ENCODE measurements around the gene GPR52.

The GPR52 gene

GRCh38 chr1:174428739-174429138, 19.0 kb upstream of the GPR52 start:
- ATAC-seq = no peak
- Mint-ChIP-seq H3K9me3 (no peaks in the 10 kb centered on the region), H3K27ac (no peak overlapping the region), H3K4me1 (no peaks in the 10 kb centered on the region), H3K4me3 (no peak overlapping the region), H3K27me3 (no peaks in the 10 kb centered on the region), H3K36me3 (peaks cover 9% of the 10 kb centered on the region)

GRCh38 chr1:174433451-174433850, 14.3 kb upstream of the GPR52 start:
- Mint-ChIP-seq H3K36me3 (peaks cover 30% of the 10 kb centered on the region), H3K9me3 (peaks cover 2% of the 10 kb centered on the region), H3K27me3 (no peaks in the 10 kb centered on the region), H3K4me3 (no peak overlapping the region), H3K27ac (no peak overlapping the region), H3K4me1 (no peaks in the 10 kb centered on the region)
- ATAC-seq = no peak

- Mint-ChIP-seq H3K36me3 (peaks cover 37% of the 10 kb centered on the region), H3K27ac (no peak overlapping the region), H3K4me1 (peaks cover 17% of the 10 kb centered on the region), H3K9me3 (peaks cover 2% of the 10 kb centered on the region), H3K4me3 (no peak overlapping the region), H3K27me3 (no peaks in the 10 kb centered on the region)
- ATAC-seq = no peak
Observed at GRCh38 chr1:174445351-174445750, 2.4 kb upstream of the GPR52 start.

GRCh38 chr1:174445817-174446216, 1.9 kb upstream of the GPR52 start:
- Mint-ChIP-seq H3K36me3 (peaks cover 37% of the 10 kb centered on the region), H3K4me1 (peaks cover 17% of the 10 kb centered on the region), H3K27ac (no peak overlapping the region), H3K4me3 (no peak overlapping the region), H3K9me3 (peaks cover 2% of the 10 kb centered on the region), H3K27me3 (no peaks in the 10 kb centered on the region)
- ATAC-seq = no peak

GRCh38 chr1:174448531-174448883, 743 bp downstream of the GPR52 start:
- peaks cover 14% of the 10 kb centered on the region for H3K4me1 Mint-ChIP-seq
- no peak for ATAC-seq
- H3K27ac Mint-ChIP-seq = no peak overlapping the region
- no peaks in the 10 kb centered on the region for H3K9me3 Mint-ChIP-seq
- H3K4me3 Mint-ChIP-seq = no peak overlapping the region
- H3K27me3 Mint-ChIP-seq = no peaks in the 10 kb centered on the region
- H3K36me3 Mint-ChIP-seq = peaks cover 34% of the 10 kb centered on the region

- Mint-ChIP-seq H3K4me1 (peaks cover 9% of the 10 kb centered on the region), H3K27me3 (no peaks in the 10 kb centered on the region), H3K27ac (no peak overlapping the region), H3K9me3 (no peaks in the 10 kb centered on the region), H3K4me3 (no peak overlapping the region), H3K36me3 (peaks cover 30% of the 10 kb centered on the region)
- ATAC-seq = no peak
Observed at GRCh38 chr1:174448974-174449373, 1.2 kb downstream of the GPR52 start.

GRCh38 chr1:174451408-174451807, 3.6 kb downstream of the GPR52 start:
- Mint-ChIP-seq H3K4me3 (no peak overlapping the region), H3K27ac (no peak overlapping the region), H3K27me3 (no peaks in the 10 kb centered on the region), H3K4me1 (no peaks in the 10 kb centered on the region), H3K36me3 (peaks cover 17% of the 10 kb centered on the region), H3K9me3 (no peaks in the 10 kb centered on the region)
- no peak for ATAC-seq

GRCh38 chr1:174465855-174466254, 18.1 kb downstream of the GPR52 start:
- Mint-ChIP-seq H3K27ac (no peak overlapping the region), H3K27me3 (no peaks in the 10 kb centered on the region), H3K36me3 (peaks cover 23% of the 10 kb centered on the region), H3K9me3 (peaks cover 8% of the 10 kb centered on the region), H3K4me3 (no peak overlapping the region), H3K4me1 (no peaks in the 10 kb centered on the region)
- ATAC-seq = no peak

GRCh38 chr1:174466607-174467006, 18.8 kb downstream of the GPR52 start:
- peaks cover 23% of the 10 kb centered on the region for H3K36me3 Mint-ChIP-seq
- H3K27ac Mint-ChIP-seq = no peak overlapping the region
- ATAC-seq = no peak
- H3K4me1 Mint-ChIP-seq = no peaks in the 10 kb centered on the region
- H3K9me3 Mint-ChIP-seq = peaks cover 8% of the 10 kb centered on the region
- no peaks in the 10 kb centered on the region for H3K27me3 Mint-ChIP-seq
- no peak overlapping the region for H3K4me3 Mint-ChIP-seq

GRCh38 chr1:174469052-174469451, 21.3 kb downstream of the GPR52 start:
- Mint-ChIP-seq H3K4me1 (no peaks in the 10 kb centered on the region), H3K27ac (no peak overlapping the region), H3K4me3 (no peak overlapping the region), H3K27me3 (no peaks in the 10 kb centered on the region), H3K36me3 (peaks cover 18% of the 10 kb centered on the region), H3K9me3 (no peaks in the 10 kb centered on the region)
- no peak for ATAC-seq

- Mint-ChIP-seq H3K4me1 (no peaks in the 10 kb centered on the region), H3K36me3 (peaks cover 17% of the 10 kb centered on the region), H3K27ac (no peak overlapping the region), H3K27me3 (no peaks in the 10 kb centered on the region), H3K4me3 (no peak overlapping the region), H3K9me3 (no peaks in the 10 kb centered on the region)
- ATAC-seq = no peak
Observed at GRCh38 chr1:174469687-174470086, 21.9 kb downstream of the GPR52 start.

GRCh38 chr1:174479281-174479680, 31.5 kb downstream of the GPR52 start:
- Mint-ChIP-seq H3K36me3 (peaks cover 15% of the 10 kb centered on the region), H3K27me3 (no peaks in the 10 kb centered on the region), H3K9me3 (peaks cover 3% of the 10 kb centered on the region), H3K4me3 (no peak overlapping the region), H3K4me1 (peaks cover 13% of the 10 kb centered on the region), H3K27ac (no peak overlapping the region)
- ATAC-seq = no peak

- H3K4me3 Mint-ChIP-seq = no peak overlapping the region
- ATAC-seq = no peak
- no peak overlapping the region for H3K27ac Mint-ChIP-seq
- peaks cover 23% of the 10 kb centered on the region for H3K4me1 Mint-ChIP-seq
- peaks cover 25% of the 10 kb centered on the region for H3K36me3 Mint-ChIP-seq
- H3K27me3 Mint-ChIP-seq = no peaks in the 10 kb centered on the region
- H3K9me3 Mint-ChIP-seq = peaks cover 5% of the 10 kb centered on the region
Observed at GRCh38 chr1:174480324-174480723, 32.6 kb downstream of the GPR52 start.

GRCh38 chr1:174491606-174492005, 43.8 kb downstream of the GPR52 start:
- H3K9me3 Mint-ChIP-seq = peaks cover 3% of the 10 kb centered on the region
- H3K27ac Mint-ChIP-seq = no peak overlapping the region
- H3K4me3 Mint-ChIP-seq = no peak overlapping the region
- ATAC-seq = no peak
- peaks cover 38% of the 10 kb centered on the region for H3K36me3 Mint-ChIP-seq
- H3K27me3 Mint-ChIP-seq = no peaks in the 10 kb centered on the region
- H3K4me1 Mint-ChIP-seq = peaks cover 16% of the 10 kb centered on the region

GRCh38 chr1:174497478-174497877, 49.7 kb downstream of the GPR52 start:
- Mint-ChIP-seq H3K4me3 (no peak overlapping the region), H3K36me3 (peaks cover 5% of the 10 kb centered on the region), H3K4me1 (peaks cover 4% of the 10 kb centered on the region), H3K27ac (no peak overlapping the region), H3K27me3 (no peaks in the 10 kb centered on the region), H3K9me3 (no peaks in the 10 kb centered on the region)
- no peak for ATAC-seq
